Jurkat, Clone E6-1 (cell line): ENCODE data around the gene SNX33.

Source experiments
- DNase-seq: peaks from one replicate; pipeline ENCODE4 v3.0.0-alpha.2; 2011; ENCODE audit warnings: low read depth, low spot score
- H3K4me3 ChIP-seq: 2 replicates; pipeline ENCODE4 v1.5.1; 2011; ENCODE audit warnings: mild to moderate bottlenecking, low read length, control low read depth, moderate library complexity

Gene SNX33

GRCh38 chr15:75656813-75657212 is 9.1 kb downstream of the SNX33 start:
- no peak overlapping the region for H3K4me3 ChIP-seq
- DNase-seq = no peak

GRCh38 chr15:75659141-75659771 is 11.5 kb downstream of the SNX33 start:
- no peak overlapping the region for H3K4me3 ChIP-seq
- DNase-seq = no peak

- H3K4me3 ChIP-seq = no peak overlapping the region
- DNase-seq = no peak
Measured at GRCh38 chr15:75659928-75660645, 12.4 kb downstream of the SNX33 start.

- no peak for DNase-seq
- H3K4me3 ChIP-seq = no peak overlapping the region
Measured at GRCh38 chr15:75661100-75661755, 13.5 kb downstream of the SNX33 start.

- no peak for DNase-seq
- H3K4me3 ChIP-seq = no peak overlapping the region
Measured at GRCh38 chr15:75661756-75662140, 14.0 kb downstream of the SNX33 start.

- no peak overlapping the region for H3K4me3 ChIP-seq
- no peak for DNase-seq
Measured at GRCh38 chr15:75662823-75663519, 15.3 kb downstream of the SNX33 start.

- DNase-seq = no peak
Measured at GRCh38 chr15:75663931-75664421, 16.3 kb downstream of the SNX33 start.

GRCh38 chr15:75666823-75667501 is 19.2 kb downstream of the SNX33 start:
- H3K4me3 ChIP-seq = no peak overlapping the region
- DNase-seq = no peak

More at GRCh38 chr15:75663931-75664421, 16.3 kb downstream of the SNX33 start:
- H3K4me3 ChIP-seq = no peak overlapping the region

- H3K4me3 ChIP-seq = no peak overlapping the region
- DNase-seq = no peak
Measured at GRCh38 chr15:75669191-75669878, 21.6 kb downstream of the SNX33 start.

GRCh38 chr15:75669879-75670212 is 22.1 kb downstream of the SNX33 start:
- no peak for DNase-seq
- H3K4me3 ChIP-seq = no peak overlapping the region

GRCh38 chr15:75671730-75672602 is 24.3 kb downstream of the SNX33 start:
- no peak overlapping the region for H3K4me3 ChIP-seq
- DNase-seq = no peak

GRCh38 chr15:75672646-75673425 is 25.1 kb downstream of the SNX33 start:
- H3K4me3 ChIP-seq = no peak overlapping the region
- no peak for DNase-seq

GRCh38 chr15:75673426-75674235 is 25.9 kb downstream of the SNX33 start:
- no peak for DNase-seq
- H3K4me3 ChIP-seq = no peak overlapping the region

GRCh38 chr15:75674366-75674765 is 26.7 kb downstream of the SNX33 start:
- H3K4me3 ChIP-seq = no peak overlapping the region
- DNase-seq = no peak

GRCh38 chr15:75675579-75676404 is 28.1 kb downstream of the SNX33 start:
- no peak overlapping the region for H3K4me3 ChIP-seq
- no peak for DNase-seq
